B cell (primary cell): ENCODE measurements around the gene KLHDC8B. TPM values are rescaled to one million over a fixed set of nuclear protein-coding genes. Genes with fewer than 3 reads are reported as not detected.
A peak's percentile ranks its signal among the peaks of the same experiment; 100 is the strongest.

Experiments used
- ATAC-seq: fragments of 200-7000 bp; cut with Tn5 transposase; one replicate; pipeline ENCODE4 v1.10.0; 2021; ENCODE audit warnings: low read depth, mild to moderate bottlenecking, moderate number of reproducible peaks, moderate library complexity
- CTCF ChIA-PET: fragments of 350-600 bp; sonication (Branson Sonifier 250); formaldehyde crosslinking; loops from one replicate; lab custom pipeline; 2021; ENCODE audit warnings: antibody characterized with exemption, inconsistent platforms; lab: Charles Lee
- POLR2A ChIA-PET: fragments of 350-600 bp; sonication (Branson Sonifier 250); formaldehyde crosslinking; loops from one replicate; lab custom pipeline; 2021; ENCODE audit warnings: antibody characterized with exemption; lab: Charles Lee
- DNase-seq: peaks from one replicate; pipeline ENCODE4 v3.0.0; 2013
- H2AFZ ChIP-seq: 2 replicates; pipeline ENCODE4 v1.6.1; 2012; ENCODE audit warnings: mild to moderate bottlenecking, low read depth, low read length; ENCODE audit not compliant: insufficient read depth, poor library complexity, severe bottlenecking
- H3K27ac ChIP-seq, 2 donors: 1 replicate in 1 of 2; 2 replicates in 1 of 2; pipeline ENCODE4 v1.5.1; 2012 to 2013; ENCODE audit warnings: low read length in 2 of 2, mild to moderate bottlenecking in 2 of 2, moderate library complexity in 1 of 2
- H3K27me3 ChIP-seq, 4 experiments: fragments of 200-600 bp in 1 of 4; sonication (generic) in 1 of 4; replicated peaks in 1 of 4; 1 replicate in 2 of 4; 2 replicates in 2 of 4; pipeline versions ENCODE4 v1.6.1 to v1.7.0; 2013 to 2016; ENCODE audit warnings: low read length in 3 of 4, mild to moderate bottlenecking in 2 of 4, mixed read lengths in 1 of 4, moderate library complexity in 1 of 4; ENCODE audit not compliant: insufficient read depth in 4 of 4, control insufficient read depth in 3 of 4; ENCODE audit errors: control extremely low read depth in 1 of 4
- H3K36me3 ChIP-seq, 2 experiments: replicated peaks in 1 of 2; 1 replicate in 1 of 2; 2 replicates in 1 of 2; pipeline versions ENCODE4 v1.6.1 to v1.7.1; 2013; ENCODE audit warnings: low read length in 1 of 2; ENCODE audit not compliant: insufficient read depth in 2 of 2, control insufficient read depth in 1 of 2; ENCODE audit errors: control extremely low read depth in 1 of 2, extremely low read depth in 1 of 2
- H3K4me1 ChIP-seq, 2 donors: fragments of 200-600 bp in 1 of 2; sonication (generic) in 1 of 2; 1 replicate in 1 of 2; 2 replicates in 1 of 2; pipeline versions ENCODE4 v1.5.1 to v1.6.1; 2013 to 2017; ENCODE audit warnings: low read length in 2 of 2; ENCODE audit not compliant: control insufficient read depth in 2 of 2, insufficient read depth in 2 of 2
- H3K4me2 ChIP-seq: replicated peaks from 2 replicates; pipeline ENCODE3; 2012; ENCODE audit warnings: mild to moderate bottlenecking, low read depth, low read length; ENCODE audit not compliant: poor library complexity, severe bottlenecking
- H3K4me3 ChIP-seq, 5 experiments: fragments of 200-600 bp in 1 of 5; sonication (generic) in 1 of 5; 1 replicate in 3 of 5; 2 replicates in 2 of 5; pipeline versions ENCODE4 v1.5.1 to v1.7.0; 2011 to 2016; ENCODE audit warnings: low read length in 4 of 5, mild to moderate bottlenecking in 4 of 5, low read depth in 2 of 5, control low read depth in 1 of 5, moderate library complexity in 1 of 5; ENCODE audit not compliant: insufficient read depth in 1 of 5; ENCODE audit errors: control extremely low read depth in 1 of 5, extremely low read depth in 1 of 5
- H3K79me2 ChIP-seq: fragments of 200-600 bp; sonication (generic); one replicate; pipeline ENCODE4 v1.6.0; 2016; ENCODE audit warnings: low read length; ENCODE audit not compliant: control insufficient read depth, insufficient read depth
- H3K9ac ChIP-seq: fragments of 200-600 bp; sonication (generic); 2 replicates; pipeline ENCODE4 v1.6.1; 2017; ENCODE audit warnings: mild to moderate bottlenecking, low read length, moderate library complexity
- H3K9me3 ChIP-seq, 3 donors: one replicate each; pipeline versions ENCODE4 v1.6.1 to v1.7.1; 2013; ENCODE audit warnings: low read length in 2 of 3; ENCODE audit not compliant: control insufficient read depth in 2 of 3, insufficient read depth in 1 of 3; ENCODE audit errors: control extremely low read depth in 1 of 3
- H4K20me1 ChIP-seq: 2 replicates; pipeline ENCODE4 v1.6.0; 2012; ENCODE audit warnings: mild to moderate bottlenecking, low read length; ENCODE audit not compliant: insufficient read depth, control insufficient read depth, poor library complexity, severe bottlenecking
- H3K27ac Mint-ChIP-seq: one replicate; pipeline ENCODE4 v1.8.0; 2021; ENCODE audit warnings: mixed read lengths
- H3K27me3 Mint-ChIP-seq: one replicate; pipeline ENCODE4 v1.8.0; 2021; ENCODE audit warnings: mixed read lengths
- H3K4me1 Mint-ChIP-seq: one replicate; pipeline ENCODE4 v1.8.0; 2021; ENCODE audit warnings: mixed read lengths
- H3K4me3 Mint-ChIP-seq: one replicate; pipeline ENCODE4 v1.8.0; 2021; ENCODE audit warnings: mixed read lengths
- H3K9me3 Mint-ChIP-seq: one replicate; pipeline ENCODE4 v1.8.0; 2022; ENCODE audit warnings: mixed read lengths; ENCODE audit not compliant: insufficient read depth
- EZH2 ChIP-seq: IDR thresholded peaks from 2 replicates; pipeline ENCODE4 v1.6.1; 2012; ENCODE audit warnings: borderline replicate concordance, low read depth, mild to moderate bottlenecking, moderate library complexity, low read length; ENCODE audit not compliant: insufficient read depth, poor library complexity, severe bottlenecking
- WGBS: methylation state at CpG from one replicate; pipeline ENCODE4 v1.1.5; 2013; ENCODE audit warnings: missing lambda C conversion rate; ENCODE audit not compliant: insufficient coverage; 5-methylcytosine and 5-hydroxymethylcytosine counted together
- intact Hi-C: fragments of 100-400 bp; cut with micrococcal nuclease; formaldehyde crosslinking; loops from one replicate; pipeline ENCODE4 v1.10.0; 2022
- polyA minus RNA-seq: library from RNA; depleted of rRNA, polyadenylated mRNA; stranded (reverse); fragments of >200 nt; gene quantifications from 2 replicates; pipeline ENCODE4 v1.2.3, GENCODE V29; 2012
- polyA plus RNA-seq: library from polyadenylated mRNA; depleted of rRNA; stranded (reverse); fragments of >200 nt; gene quantifications from 2 replicates; pipeline ENCODE4 v1.2.3, GENCODE V29; 2012
- total RNA-seq, 2 donors: library from RNA; stranded (reverse); fragments of 120-200 nt in 1 of 2; gene quantifications; 1 replicate in 1 of 2; 2 replicates in 1 of 2; pipeline versions ENCODE4 v1.2.3 to v1.2.4, GENCODE V29; 2013 to 2022
- TF ChIP-seq, protein P1 (sequence below): fragments of 200-600 bp; IDR thresholded peaks from one replicate; pipeline ENCODE4 v1.8.0; 2022; ENCODE audit warnings: antibody characterized with exemption, mild to moderate bottlenecking

The KLHDC8B gene
- total RNA-seq (1.9 and 3.6 TPM in 2 replicates), polyA plus RNA-seq (0.43 and 0.79 TPM in 2 replicates), polyA minus RNA-seq (1.4 and 3.3 TPM in 2 replicates)
- total RNA-seq (2013), result 2.9 TPM

DNA sequence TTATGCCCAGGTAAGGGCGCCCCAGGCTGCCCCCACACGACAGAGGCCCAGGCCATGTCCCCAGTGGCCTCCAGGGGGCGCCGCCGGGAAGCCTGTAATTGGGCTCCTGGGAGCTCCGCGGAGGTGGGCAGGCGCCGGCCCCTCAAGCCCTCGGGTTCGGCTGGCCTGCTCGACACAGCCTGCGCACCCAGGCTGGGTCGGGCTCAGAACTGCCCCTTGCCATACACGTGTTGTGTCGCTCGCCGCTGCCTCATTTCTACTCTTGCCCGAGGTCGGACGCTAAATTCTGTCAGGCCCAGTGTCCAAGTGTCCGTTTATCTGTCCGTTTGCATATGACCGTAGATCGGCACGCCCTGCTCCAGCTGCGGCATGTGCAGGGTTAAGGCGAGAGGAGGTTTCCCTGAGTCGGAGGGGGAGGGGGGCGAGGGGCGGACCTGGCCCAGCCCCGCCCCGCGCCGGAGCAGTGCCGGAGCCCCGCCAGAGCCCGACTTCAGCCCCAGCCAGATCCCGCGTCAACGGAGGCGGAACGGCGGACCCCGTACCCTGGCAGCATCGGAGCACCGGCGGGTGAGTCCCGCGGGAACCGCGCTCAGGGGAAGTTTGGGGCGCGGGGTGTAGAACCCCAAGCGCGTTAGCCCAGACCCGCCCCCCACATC is at the start of gene KLHDC8B:
KLHDC8B (plus strand) TSS at position 480 of the 656 bp plus-strand sequence. CDS start 1,172 bp downstream, outside the sequence.
- no peaks in the 10 kb centered on the region for H3K9me3 Mint-ChIP-seq
- peak within 1 kb of the TSS; percentile 91 for H2AFZ ChIP-seq
- peaks cover 0 to 10% (median 4%) of the 10 kb centered on the region in 3 donors for H3K9me3 ChIP-seq
- H3K4me1 Mint-ChIP-seq, result peaks cover 15% of the 10 kb centered on the region
- peak within 1 kb of the TSS; percentile 59 to 76 (median 71) for H3K4me3 ChIP-seq
- peak within 1 kb of the TSS; percentile 99 for H3K4me2 ChIP-seq
- peak within 1 kb of the TSS; percentile 70 for H3K27ac Mint-ChIP-seq
- DNase-seq (peak; percentile 81), ATAC-seq (peak; percentile 79)
- H3K27ac ChIP-seq, result peak within 1 kb of the TSS in 1 of 2 donors; percentile 29
- H4K20me1 ChIP-seq, result no peaks in the 10 kb centered on the region
- peak within 1 kb of the TSS; percentile 90 for H3K4me3 Mint-ChIP-seq
- CTCF ChIA-PET, result interaction anchor here (0.8 to 6.5 kb wide), 10 partner anchors 11 to 279 kb away, joined by 3 to 36 read pairs (median 4); partner anchors contain the start of genes RHOA, TCTA and USP4
- peaks cover 0 to 7% (median 1%) of the 10 kb centered on the region in 4 experiments for H3K27me3 ChIP-seq
- intact Hi-C loops, result loop anchor here (5.0 kb wide), 1 partner anchor 171 kb away; the partner anchor contains the start of gene USP4
- H3K79me2 ChIP-seq, result peaks cover 6% of the 10 kb centered on the region
- peaks cover 19 to 25% of the 10 kb centered on the region in 2 donors for H3K4me1 ChIP-seq
- H3K9ac ChIP-seq, result peak within 1 kb of the TSS; percentile 76
- H3K27me3 Mint-ChIP-seq, result peaks cover 7% of the 10 kb centered on the region
- TF ChIP-seq EZH2, result no peak
- TF ChIP-seq, protein P1, sequence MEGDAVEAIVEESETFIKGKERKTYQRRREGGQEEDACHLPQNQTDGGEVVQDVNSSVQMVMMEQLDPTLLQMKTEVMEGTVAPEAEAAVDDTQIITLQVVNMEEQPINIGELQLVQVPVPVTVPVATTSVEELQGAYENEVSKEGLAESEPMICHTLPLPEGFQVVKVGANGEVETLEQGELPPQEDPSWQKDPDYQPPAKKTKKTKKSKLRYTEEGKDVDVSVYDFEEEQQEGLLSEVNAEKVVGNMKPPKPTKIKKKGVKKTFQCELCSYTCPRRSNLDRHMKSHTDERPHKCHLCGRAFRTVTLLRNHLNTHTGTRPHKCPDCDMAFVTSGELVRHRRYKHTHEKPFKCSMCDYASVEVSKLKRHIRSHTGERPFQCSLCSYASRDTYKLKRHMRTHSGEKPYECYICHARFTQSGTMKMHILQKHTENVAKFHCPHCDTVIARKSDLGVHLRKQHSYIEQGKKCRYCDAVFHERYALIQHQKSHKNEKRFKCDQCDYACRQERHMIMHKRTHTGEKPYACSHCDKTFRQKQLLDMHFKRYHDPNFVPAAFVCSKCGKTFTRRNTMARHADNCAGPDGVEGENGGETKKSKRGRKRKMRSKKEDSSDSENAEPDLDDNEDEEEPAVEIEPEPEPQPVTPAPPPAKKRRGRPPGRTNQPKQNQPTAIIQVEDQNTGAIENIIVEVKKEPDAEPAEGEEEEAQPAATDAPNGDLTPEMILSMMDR, result peak; percentile 95
- WGBS, result 1% methylated on average over 57 of the region's 57 CpGs
- H3K36me3 ChIP-seq, result no peaks in the 10 kb centered on the region
- POLR2A ChIA-PET, result interaction anchor here (0.5 to 1.0 kb wide), 3 partner anchors 50 to 278 kb away, joined by 3 read pairs; partner anchors contain the start of gene USP19
